HG03095 (cell line): ENCODE measurements around the gene MAB21L4.

Experiments used
- ATAC-seq: cut with Tn5 transposase; IDR thresholded peaks from one replicate; pipeline ENCODE4 v1.9.1; 2021; ENCODE audit warnings: moderate library complexity; ENCODE audit not compliant: unreplicated experiment

MAB21L4 gene

GRCh38 chr2:240884221-240884620 is 11.7 kb downstream of the MAB21L4 start:
- no peak for ATAC-seq

GRCh38 chr2:240881913-240882312 is 14.0 kb downstream of the MAB21L4 start:
- no peak for ATAC-seq

GRCh38 chr2:240879105-240879504 is 16.9 kb downstream of the MAB21L4 start:
- no peak for ATAC-seq

GRCh38 chr2:240878341-240878936 is 17.5 kb downstream of the MAB21L4 start:
- ATAC-seq, result no peak

- no peak for ATAC-seq
These were observed 18.3 kb downstream of the MAB21L4 start for GRCh38 chr2:240877460-240878340.

GRCh38 chr2:240876475-240877251 is 19.3 kb downstream of the MAB21L4 start:
- no peak for ATAC-seq

- no peak for ATAC-seq
These were observed 19.9 kb downstream of the MAB21L4 start for GRCh38 chr2:240876035-240876474.

- ATAC-seq, result no peak
These were observed 20.5 kb downstream of the MAB21L4 start for GRCh38 chr2:240875228-240876034.

- no peak for ATAC-seq
These were observed 21.2 kb downstream of the MAB21L4 start for GRCh38 chr2:240874715-240875227.

- no peak for ATAC-seq
These were observed 21.9 kb downstream of the MAB21L4 start for GRCh38 chr2:240873805-240874714.

GRCh38 chr2:240873098-240873788 is 22.7 kb downstream of the MAB21L4 start:
- ATAC-seq, result no peak

- ATAC-seq, result no peak
These were observed 23.4 kb downstream of the MAB21L4 start for GRCh38 chr2:240872317-240873097.

GRCh38 chr2:240871071-240871958 is 24.6 kb downstream of the MAB21L4 start:
- ATAC-seq, result no peak

GRCh38 chr2:240869956-240870875 is 25.7 kb downstream of the MAB21L4 start:
- no peak for ATAC-seq

GRCh38 chr2:240869109-240869955 is 26.6 kb downstream of the MAB21L4 start:
- no peak for ATAC-seq
